Measurements from ENCODE around the gene WFIKKN2.
"Not testable (repeated sequence)": the region's sequence is repeated elsewhere in the genome, so short reads cannot be mapped to it uniquely, and the experiment has no call there.

WFIKKN2 gene

GRCh38 chr17:50858486-50859225 lies 23.3 kb downstream of the WFIKKN2 start:
- no peak for DNase-seq

- not testable (repeated sequence) for DNase-seq
These were observed 24.3 kb downstream of the WFIKKN2 start for GRCh38 chr17:50859727-50860126.

GRCh38 chr17:50861334-50861676 lies 25.9 kb downstream of the WFIKKN2 start:
- DNase-seq: no peak

- no peak for DNase-seq
These were observed 26.6 kb downstream of the WFIKKN2 start for GRCh38 chr17:50861822-50862528.

GRCh38 chr17:50863221-50863843 lies 27.9 kb downstream of the WFIKKN2 start:
- DNase-seq: no peak

GRCh38 chr17:50863931-50864330 lies 28.5 kb downstream of the WFIKKN2 start:
- DNase-seq: no peak

GRCh38 chr17:50864747-50865059 lies 29.3 kb downstream of the WFIKKN2 start:
- no peak for DNase-seq

GRCh38 chr17:50865060-50865867 lies 29.9 kb downstream of the WFIKKN2 start:
- DNase-seq: peak; percentile 29

GRCh38 chr17:50865868-50866260 lies 30.5 kb downstream of the WFIKKN2 start:
- no peak for DNase-seq

GRCh38 chr17:50866261-50866949 lies 31.0 kb downstream of the WFIKKN2 start, which contains the start of gene TOB1:
Gene TOB1, minus strand, starts transcription at chr17:50866354. Its CDS starts 2,337 bp downstream, at chr17:50864017.
- DNase-seq: peak; percentile 94

GRCh38 chr17:50866950-50867362 lies 31.6 kb downstream of the WFIKKN2 start:
- DNase-seq: peak; percentile 59

- peak; percentile 74 for DNase-seq
These were observed 32.2 kb downstream of the WFIKKN2 start for GRCh38 chr17:50867363-50868139.

GRCh38 chr17:50868140-50868438 lies 32.7 kb downstream of the WFIKKN2 start:
- DNase-seq: no peak

GRCh38 chr17:50868602-50869001 lies 33.2 kb downstream of the WFIKKN2 start:
- no peak for DNase-seq

- peak; percentile 49 for DNase-seq
These were observed 36.0 kb downstream of the WFIKKN2 start for GRCh38 chr17:50871364-50871763.

GRCh38 chr17:50871898-50872297 lies 36.5 kb downstream of the WFIKKN2 start:
- no peak for DNase-seq

- peak; percentile 45 for DNase-seq
These were observed 37.5 kb downstream of the WFIKKN2 start for GRCh38 chr17:50872710-50873424.

GRCh38 chr17:50875074-50875473 lies 39.7 kb downstream of the WFIKKN2 start:
- no peak for DNase-seq

GRCh38 chr17:50877042-50877441 lies 41.7 kb downstream of the WFIKKN2 start:
- DNase-seq: not testable (repeated sequence)

- DNase-seq: no peak
These were observed 42.5 kb downstream of the WFIKKN2 start for GRCh38 chr17:50877838-50878237.

- no peak for DNase-seq
These were observed 43.7 kb downstream of the WFIKKN2 start for GRCh38 chr17:50879086-50879485.
